ENCODE data around the gene TMBIM4. TPM values are rescaled to one million over a fixed set of nuclear protein-coding genes. Genes with fewer than 3 reads are reported as not detected.

Gene TMBIM4
- total and polyA plus RNA-seq, 2 experiments from 2014 or later = 59.6 to 63.6 TPM

- H3K4me1 Mint-ChIP-seq = 0 out of 3 replicates have a peak, but pooled peaks cover 2% of the 10 kb centered on the region
- ATAC-seq (no peak), DNase-seq (ENCODE audit: low spot score) (no peak)
- no peak overlapping the region for H3K27ac Mint-ChIP-seq
- no peak overlapping the region for H3K4me3 Mint-ChIP-seq
- no peak overlapping the region for H3K27ac ChIP-seq (ENCODE audit: low read depth)
- no peaks in the 10 kb centered on the region for H3K9me3 Mint-ChIP-seq
- H4K20me1 ChIP-seq (replicated peaks; ENCODE audit: insufficient read depth) = no peaks in the 10 kb centered on the region
- H3K4me2 ChIP-seq = no peak overlapping the region
- H2AFZ ChIP-seq = no peak overlapping the region
- H3F3A ChIP-seq (replicated peaks; ENCODE audit: low read depth) = no peaks in the 10 kb centered on the region
- H3K27me3 Mint-ChIP-seq (ENCODE audit: insufficient read depth, low read depth, poor library complexity) = no peaks in the 10 kb centered on the region
- H3K27me3 ChIP-seq (ENCODE audit: insufficient read depth) = no peaks in the 10 kb centered on the region
- no peaks in the 10 kb centered on the region for H3K4me1 ChIP-seq (ENCODE audit: insufficient read depth)
- no peaks in the 10 kb centered on the region for H3K36me3 ChIP-seq (ENCODE audit: insufficient read depth)
- no peak overlapping the region for H3K4me3 ChIP-seq
- H3K9me2 ChIP-seq (ENCODE audit: insufficient read depth) = no peaks in the 10 kb centered on the region
- peaks cover 18% of the 10 kb centered on the region; the same call in 2 of the 3 replicates for H3K36me3 Mint-ChIP-seq (ENCODE audit: low read depth)
- TF ChIP-seq ZNF331 (CRISPR knock-in tag; IDR thresholded peaks at IDR 0.05; ENCODE audit: low read depth) (no peak), ZNF462 (CRISPR knock-in tag; IDR thresholded peaks at IDR 0.05) (no peak), EZH2 (IDR thresholded peaks at IDR 0.05; ENCODE audit: low read depth, unreplicated experiment) (no peak), NANOG (IDR thresholded peaks at IDR 0.05; ENCODE audit: borderline replicate concordance) (no peak)
- TF ChIP-seq, protein P1, sequence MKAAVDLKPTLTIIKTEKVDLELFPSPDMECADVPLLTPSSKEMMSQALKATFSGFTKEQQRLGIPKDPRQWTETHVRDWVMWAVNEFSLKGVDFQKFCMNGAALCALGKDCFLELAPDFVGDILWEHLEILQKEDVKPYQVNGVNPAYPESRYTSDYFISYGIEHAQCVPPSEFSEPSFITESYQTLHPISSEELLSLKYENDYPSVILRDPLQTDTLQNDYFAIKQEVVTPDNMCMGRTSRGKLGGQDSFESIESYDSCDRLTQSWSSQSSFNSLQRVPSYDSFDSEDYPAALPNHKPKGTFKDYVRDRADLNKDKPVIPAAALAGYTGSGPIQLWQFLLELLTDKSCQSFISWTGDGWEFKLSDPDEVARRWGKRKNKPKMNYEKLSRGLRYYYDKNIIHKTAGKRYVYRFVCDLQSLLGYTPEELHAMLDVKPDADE (IDR thresholded peaks at IDR 0.05) = no peak
- H3K79me2 ChIP-seq (replicated peaks; ENCODE audit: insufficient read depth) = peaks cover 29% of the 10 kb centered on the region
These were observed 10.7 kb downstream of the TMBIM4 start for GRCh38 chr12:66159123-66159522.

- no peaks in the 10 kb centered on the region for H3F3A ChIP-seq (replicated peaks; ENCODE audit: low read depth)
- H3K27me3 Mint-ChIP-seq (ENCODE audit: insufficient read depth, low read depth, poor library complexity) = no peaks in the 10 kb centered on the region
- H3K9me3 Mint-ChIP-seq = no peaks in the 10 kb centered on the region
- no peaks in the 10 kb centered on the region for H3K27me3 ChIP-seq (ENCODE audit: insufficient read depth)
- no peak overlapping the region for H3K4me3 Mint-ChIP-seq
- H3K79me2 ChIP-seq (replicated peaks; ENCODE audit: insufficient read depth) = peaks cover 7% of the 10 kb centered on the region
- H3K9me2 ChIP-seq (ENCODE audit: insufficient read depth) = no peaks in the 10 kb centered on the region
- no peaks in the 10 kb centered on the region for H3K4me1 Mint-ChIP-seq
- no peaks in the 10 kb centered on the region for H3K4me1 ChIP-seq (ENCODE audit: insufficient read depth)
- no peak overlapping the region for H3K27ac Mint-ChIP-seq
- H3K36me3 ChIP-seq (ENCODE audit: insufficient read depth) = no peaks in the 10 kb centered on the region
- H2AFZ ChIP-seq = no peak overlapping the region
- peaks cover 14% of the 10 kb centered on the region; the same call in 2 of the 3 replicates for H3K36me3 Mint-ChIP-seq (ENCODE audit: low read depth)
- ATAC-seq = no peak
- H3K27ac ChIP-seq (ENCODE audit: low read depth) = no peak overlapping the region
- DNase-seq (ENCODE audit: low spot score) = no peak
- no peak overlapping the region for H3K4me3 ChIP-seq
- H3K4me2 ChIP-seq = no peak overlapping the region
- H4K20me1 ChIP-seq (replicated peaks; ENCODE audit: insufficient read depth) = no peaks in the 10 kb centered on the region
- TF ChIP-seq STAT1 (IDR thresholded peaks at IDR 0.05; ENCODE audit: unreplicated experiment) (no peak), ZNF114 (CRISPR knock-in tag; IDR thresholded peaks at IDR 0.05) (no peak)
These were observed 13.1 kb downstream of the TMBIM4 start for GRCh38 chr12:66156654-66157053.
